Effector CD8-positive, alpha-beta T cell (primary cell): ENCODE results near the gene MUC6.
"Not testable (repeated sequence)": the region's sequence is repeated elsewhere in the genome, so short reads cannot be mapped to it uniquely, and the experiment has no call there.

Experiments used
- DNase-seq: peaks from one replicate; lab custom pipeline; 2025; lab: John Stamatoyannopoulos, UW

MUC6 gene

DNA sequence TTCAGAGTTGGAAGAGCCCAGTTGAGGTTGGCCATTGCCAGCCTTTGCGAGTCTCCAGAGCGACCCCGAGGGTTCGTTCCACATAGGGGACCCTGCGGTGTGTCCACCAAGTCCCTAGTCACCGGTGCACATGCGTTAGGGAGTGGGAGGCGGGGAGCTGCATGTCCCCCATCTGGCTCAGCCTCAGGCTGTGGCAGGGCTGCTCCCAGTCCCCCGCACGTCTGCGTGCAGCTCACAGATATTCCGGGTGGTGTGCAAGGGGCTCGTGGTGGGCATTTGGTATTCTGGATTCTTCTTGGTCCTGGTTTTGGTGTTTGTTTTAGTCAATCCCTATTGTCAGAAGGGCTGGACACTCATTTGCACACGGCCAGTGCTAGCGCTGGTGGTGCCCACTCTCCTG lies 48.8 kb downstream of the MUC6 start:
- DNase-seq: no peak

DNA sequence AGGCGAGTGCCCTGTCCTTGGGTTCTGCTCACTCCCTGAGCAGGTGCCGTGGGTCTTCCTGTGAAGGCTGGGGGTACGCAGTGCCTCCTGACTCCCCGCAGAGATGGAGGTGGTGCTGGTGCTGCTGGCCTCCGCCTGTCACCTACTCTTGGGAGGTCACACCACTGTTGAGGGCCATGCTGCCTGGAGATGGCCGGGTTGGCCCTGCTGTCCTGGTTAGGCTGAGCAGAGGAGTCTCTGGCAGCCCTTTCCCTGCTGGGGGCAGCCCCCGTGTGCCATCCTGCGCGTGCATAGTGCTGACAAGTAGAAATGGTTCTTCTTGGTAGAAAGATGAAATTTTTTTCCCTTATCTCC lies 49.6 kb downstream of the MUC6 start:
- no peak for DNase-seq

DNA sequence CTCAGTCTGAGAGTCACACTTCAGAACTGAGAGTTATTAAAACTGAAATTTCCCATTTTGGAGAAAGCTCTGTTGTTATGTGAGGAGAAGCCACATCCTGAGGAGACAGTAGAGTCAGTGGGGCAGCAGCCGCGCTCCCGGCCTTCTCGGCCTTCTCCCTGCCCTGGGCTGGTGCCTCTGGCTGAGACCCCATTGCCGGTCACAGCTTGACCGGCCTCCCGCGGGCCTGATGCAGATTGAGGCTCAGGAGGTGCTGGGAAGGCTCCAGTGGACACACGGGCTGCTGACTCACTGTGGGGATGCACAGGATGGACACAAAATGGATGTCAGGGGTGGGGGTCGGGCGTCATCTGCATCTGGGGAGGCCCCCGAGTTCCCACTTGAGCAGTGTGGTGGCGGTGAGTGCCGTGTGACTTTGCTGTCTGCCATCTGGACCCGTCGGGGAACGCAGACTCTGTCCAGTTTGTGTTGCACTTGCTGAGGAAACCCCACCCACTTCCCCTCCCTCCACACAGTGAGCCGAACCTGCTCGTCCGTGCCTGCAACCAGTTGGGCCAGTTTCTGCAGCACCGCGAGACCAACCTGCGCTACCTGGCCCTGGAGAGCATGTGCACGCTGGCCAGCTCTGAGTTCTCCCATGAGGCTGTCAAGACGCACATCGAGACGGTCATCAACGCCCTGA lies 50.1 kb downstream of the MUC6 start:
- no peak for DNase-seq

DNA sequence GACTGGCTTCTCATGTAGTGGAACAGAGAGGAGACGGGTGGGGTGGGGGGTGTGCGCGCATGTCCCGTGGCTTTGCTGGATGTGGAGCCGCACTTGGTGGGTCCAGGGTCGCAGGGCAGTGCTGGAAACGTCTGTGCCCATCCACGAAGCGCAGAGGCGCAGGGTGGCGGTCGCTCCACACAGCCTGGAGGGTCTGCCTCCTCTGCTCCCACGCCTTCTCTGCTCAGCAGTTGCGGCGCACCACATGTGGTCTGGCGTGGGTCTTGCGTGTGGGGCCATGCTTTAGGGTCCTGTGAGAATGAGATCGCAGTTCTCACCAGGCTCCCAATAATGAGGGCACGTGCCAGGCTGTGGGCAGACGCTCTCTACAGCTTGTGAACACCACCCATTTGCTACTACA lies 50.7 kb downstream of the MUC6 start:
- no peak for DNase-seq

DNA sequence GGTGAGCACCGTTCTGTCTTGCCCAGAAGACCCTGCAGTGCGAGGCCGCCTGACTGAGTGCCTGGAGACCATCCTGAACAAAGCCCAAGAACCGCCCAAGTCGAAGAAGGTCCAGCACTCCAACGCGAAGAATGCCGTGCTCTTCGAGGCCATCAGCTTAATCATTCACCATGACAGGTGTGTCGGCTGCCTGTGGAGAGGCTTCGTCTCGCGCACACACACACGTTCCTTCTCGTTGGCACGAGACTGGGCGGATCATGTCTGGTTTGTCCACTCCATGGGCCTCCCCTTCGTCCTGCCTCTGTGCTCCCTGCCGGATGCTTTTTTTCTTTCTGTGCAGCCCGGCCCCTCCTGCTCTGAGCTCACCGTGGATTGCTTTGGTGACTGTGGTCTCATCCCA lies 51.1 kb downstream of the MUC6 start:
- DNase-seq: no peak

DNA sequence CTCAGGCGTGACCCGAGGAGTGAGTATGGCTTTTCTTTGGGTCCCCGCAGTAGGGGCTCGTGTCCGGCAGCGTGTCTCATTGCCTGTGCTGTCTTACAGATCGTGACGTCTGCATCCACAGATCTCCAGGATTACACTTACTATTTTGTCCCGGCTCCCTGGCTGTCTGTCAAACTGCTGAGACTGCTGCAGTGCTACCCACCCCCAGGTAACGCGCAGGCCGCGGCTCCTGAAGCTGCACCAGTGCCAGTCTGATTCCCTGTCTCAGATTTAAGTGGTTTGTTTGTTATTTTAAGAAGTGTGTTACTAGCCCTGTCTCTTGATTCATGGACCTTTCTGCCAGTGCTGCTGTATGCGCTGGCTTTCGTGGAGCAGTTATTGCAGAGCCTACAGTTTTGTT lies 52.0 kb downstream of the MUC6 start:
- DNase-seq: no peak

DNA sequence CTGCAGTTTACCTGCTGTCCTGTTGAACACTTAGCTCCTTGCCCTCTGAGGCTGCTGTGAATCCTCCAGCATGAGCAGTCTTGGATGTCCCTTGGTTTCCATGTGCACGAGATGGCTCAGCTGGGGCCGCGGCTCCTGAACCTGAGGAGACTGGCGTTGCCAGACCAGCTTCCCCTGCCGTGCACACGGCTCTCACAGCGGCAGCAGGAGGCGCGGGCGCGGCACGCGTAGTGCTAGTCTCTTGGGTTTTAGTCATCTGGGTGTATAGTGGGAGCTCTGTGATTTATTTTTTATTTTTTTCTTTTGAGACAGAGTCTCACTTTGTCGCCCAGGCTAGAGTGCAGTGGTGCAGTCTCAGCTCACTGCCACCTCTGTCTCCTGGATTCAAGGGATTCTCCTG lies 54.8 kb downstream of the MUC6 start:
- no peak for DNase-seq

DNA sequence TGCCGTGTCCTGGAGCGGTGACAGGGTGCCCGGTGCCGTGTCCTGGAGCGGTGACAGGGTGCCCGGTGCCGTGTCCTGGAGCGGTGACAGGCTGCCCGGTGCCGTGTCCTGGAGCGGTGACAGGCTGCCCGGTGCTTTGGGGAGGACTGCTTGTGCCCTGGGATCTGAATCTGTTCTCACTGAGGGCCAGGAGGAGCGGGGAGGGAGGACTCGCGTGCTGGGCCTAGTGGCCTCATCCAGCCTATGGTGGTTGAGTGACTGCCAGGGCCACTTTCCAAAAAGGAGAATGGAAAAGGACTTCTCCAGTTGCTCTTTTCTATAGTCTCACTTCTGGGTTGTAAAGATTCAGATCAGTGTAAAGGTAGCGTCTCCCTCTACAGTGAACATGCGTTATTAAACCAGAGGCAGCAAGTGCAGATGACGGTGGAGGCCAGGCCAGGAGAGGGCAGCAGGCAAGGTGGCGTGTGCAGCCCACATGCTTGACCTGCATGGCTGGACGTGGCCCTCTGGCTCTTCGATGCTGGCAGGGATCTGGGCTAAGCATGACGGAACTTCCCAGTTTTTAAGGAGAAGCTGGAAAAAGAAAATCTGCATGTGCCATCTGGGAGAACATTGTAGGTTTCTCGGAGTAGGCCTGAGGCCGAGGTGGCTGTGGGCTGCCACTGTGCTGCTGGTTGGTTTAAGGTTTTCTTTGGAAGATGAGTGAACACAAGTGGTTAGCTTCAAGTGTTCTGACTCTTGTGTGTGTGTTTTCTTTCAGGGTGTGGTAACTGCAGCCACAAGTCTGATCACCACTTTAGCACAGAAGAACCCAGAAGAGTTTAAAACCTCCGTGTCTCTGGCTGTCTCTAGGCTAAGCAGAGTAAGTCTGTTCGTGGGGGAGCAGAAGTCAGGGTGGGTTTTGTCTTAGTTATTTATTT lies 55.8 kb downstream of the MUC6 start:
- no peak for DNase-seq

DNA sequence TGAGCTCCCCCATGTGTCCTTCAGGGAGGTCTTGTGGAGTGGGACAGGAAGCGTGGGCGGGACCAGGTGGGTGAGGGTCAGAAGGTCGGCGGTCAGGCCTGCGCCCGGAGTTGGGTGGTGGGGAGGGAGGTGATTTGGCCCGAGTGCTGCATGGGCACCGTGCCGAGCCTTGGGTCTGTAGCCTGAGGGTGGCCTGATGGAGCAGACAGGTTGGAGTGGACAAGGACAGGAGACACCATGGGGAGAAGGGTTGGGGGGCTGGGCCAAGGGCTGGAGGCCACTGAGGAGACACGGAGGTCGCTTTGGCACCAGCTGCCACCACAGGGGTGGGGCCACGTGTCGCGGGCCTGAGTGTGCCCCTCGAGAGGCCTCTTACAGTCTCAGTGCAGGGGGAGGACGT lies 57.7 kb downstream of the MUC6 start:
- DNase-seq: no peak

DNA sequence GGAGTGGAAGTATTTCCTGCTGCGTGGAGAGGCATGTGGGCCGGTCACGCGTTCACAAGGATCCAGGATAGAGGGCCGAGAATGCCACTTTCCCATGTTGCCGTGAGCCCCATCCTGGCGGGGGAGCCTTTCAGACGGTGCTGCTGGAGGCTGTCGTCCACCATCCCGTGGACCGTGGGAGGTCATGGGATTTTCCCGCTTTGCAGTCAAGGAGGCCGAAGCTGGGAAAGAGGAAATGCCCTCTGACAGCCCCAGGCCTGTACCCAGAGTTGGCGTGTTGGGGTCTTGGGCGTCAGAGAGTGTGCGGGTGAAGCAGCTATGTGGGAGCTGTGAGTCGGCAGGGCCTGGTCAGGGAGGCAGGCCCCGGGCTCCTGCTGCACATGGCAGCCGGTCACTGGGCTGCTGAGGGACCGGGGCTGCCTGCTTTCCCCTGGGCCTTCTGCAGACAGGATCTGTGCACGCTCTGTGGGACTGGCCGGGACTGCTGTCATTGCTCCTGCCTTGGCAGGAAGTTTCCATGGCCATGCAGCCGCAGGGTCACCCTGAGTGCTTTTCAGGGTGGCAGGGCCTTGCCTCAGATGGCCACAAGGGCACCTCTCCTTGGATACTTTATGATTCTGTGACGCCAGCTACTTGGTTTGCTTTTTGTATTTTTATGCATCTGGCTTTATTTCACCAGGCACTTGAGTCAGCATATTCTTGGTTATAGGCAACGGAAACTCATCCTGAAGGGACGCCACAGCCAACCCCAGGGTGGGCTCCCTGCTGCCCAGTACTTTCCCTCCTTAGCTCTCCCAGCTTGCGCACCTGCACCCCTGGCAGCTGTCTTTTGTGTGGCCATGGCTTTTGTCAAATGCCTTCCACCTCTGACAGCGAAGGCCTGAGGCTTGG lies 58.4 kb downstream of the MUC6 start:
- DNase-seq: no peak

DNA sequence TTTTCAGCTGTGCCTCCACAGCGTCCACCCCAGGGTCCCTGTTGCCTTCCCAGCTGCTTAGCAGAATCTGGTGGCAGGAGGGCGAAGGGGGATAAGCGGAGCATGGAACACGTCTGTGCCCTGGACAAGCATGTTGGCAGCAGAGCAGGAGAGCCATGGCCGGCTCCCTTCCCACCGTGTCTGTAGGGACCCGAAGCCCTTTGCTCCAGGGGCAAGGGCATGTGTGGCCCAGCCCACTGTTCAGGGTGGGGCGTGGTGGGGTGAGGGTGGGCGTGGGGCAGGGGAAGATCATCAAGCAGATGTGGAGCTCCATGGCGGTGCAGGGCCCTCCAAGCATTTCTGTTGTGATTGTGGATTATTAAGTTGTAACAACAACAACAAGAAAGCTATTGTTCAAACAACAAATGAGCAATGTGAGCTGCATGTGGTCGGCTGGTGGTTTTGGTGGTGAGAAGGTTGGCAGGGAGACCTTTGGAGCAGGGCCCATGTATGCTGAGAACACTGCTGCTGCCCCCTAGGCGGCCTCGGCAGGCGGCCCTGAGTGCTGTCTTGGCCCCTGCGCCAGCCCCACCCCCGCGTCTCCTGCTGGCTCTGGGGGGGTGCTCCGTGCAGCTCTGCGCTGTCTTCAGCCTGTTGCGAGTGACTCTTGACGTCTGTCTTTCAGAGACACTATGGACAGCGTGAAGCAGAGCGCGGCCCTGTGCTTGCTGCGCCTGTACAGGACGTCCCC lies 59.9 kb downstream of the MUC6 start:
- DNase-seq: no peak

DNA sequence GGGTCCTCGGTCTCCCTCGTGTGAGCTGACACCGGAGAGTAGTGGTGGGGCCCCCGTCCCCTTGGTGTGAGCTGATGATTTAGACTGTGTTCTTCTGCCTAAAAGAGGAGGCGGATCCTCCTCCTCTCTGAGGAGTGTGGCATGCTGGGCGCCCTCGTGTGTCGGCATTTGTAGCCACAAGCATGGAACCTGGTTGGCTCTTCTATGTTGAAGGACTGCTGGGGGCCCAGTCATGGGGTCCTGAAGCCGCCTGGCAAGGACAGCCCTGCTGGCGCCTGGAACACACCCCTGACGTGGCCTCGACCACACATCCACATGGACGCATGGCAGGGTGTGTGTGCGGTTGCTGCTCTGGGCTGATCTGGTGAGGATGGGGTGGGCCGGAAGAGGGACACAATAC lies 60.7 kb downstream of the MUC6 start:
- DNase-seq: no peak

DNA sequence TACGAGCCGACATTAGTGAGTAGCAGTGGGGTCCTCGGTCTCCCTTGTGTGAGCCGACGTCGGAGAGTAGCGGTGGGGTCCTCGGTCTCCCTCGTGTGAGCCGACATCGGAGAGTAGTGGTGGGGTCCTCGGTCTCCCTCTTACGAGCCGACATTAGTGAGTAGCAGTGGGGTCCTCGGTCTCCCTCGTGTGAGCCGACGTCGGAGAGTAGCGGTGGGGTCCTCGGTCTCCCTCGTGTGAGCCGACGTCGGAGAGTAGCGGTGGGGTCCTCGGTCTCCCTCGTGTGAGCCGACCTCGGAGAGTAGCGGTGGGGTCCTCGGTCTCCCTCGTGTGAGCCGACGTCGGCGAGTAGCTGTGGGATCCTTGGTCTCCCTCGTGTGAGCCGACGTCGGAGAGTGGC lies 61.1 kb downstream of the MUC6 start:
- DNase-seq: not testable (repeated sequence)

DNA sequence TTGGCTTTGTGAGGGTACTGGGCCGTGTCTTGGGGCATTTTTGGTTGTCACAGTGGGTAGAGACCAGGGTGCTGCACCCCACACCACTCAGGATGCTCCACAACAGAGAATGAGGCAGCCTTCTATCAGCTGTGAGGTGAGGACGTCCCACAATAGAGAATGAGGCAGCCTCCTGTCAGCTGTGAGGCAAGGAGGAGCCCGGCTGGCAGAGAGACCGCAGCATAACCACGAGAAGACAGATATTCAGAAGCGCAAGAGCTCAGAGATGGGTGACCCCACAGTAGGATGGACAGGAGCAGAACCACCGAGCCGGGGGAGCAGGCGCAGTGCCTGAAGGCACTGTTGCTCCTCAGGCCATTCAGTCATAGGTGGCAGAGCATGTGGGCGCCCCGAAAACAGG lies 63.3 kb downstream of the MUC6 start:
- DNase-seq: no peak

DNA sequence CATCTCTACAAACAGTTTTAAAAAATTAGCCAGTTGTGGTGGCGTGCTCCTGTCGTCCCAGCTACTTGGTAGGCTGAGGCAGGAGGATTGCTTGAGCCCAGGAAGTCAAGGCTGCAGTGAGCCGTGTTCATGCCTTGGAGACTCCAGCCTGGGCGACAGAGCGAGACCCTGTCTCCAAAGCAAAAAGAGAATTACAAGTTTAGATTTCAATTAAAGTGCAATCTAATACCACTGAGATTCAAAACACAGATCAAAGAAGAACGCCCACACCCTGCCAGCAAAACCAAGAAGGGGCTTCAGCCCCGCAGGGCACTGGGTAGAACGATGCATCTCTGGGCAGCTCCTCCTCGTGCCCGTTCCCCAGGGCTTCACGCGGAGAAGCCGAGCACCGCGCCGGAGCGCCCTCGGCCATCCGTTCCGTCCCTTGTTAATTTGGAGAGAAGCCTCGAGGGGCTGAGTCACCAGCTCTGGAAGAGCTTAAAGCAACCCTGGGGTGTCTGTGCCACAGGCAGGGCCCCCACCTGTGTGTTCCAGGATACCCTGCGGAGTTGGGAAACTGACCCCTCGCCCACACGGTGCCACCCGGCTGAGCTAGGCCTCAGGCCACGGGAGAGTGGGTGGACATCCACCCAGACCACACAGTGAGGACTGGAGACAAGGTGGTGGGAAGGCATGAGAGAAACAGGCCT lies 63.9 kb downstream of the MUC6 start:
- DNase-seq: no peak

DNA sequence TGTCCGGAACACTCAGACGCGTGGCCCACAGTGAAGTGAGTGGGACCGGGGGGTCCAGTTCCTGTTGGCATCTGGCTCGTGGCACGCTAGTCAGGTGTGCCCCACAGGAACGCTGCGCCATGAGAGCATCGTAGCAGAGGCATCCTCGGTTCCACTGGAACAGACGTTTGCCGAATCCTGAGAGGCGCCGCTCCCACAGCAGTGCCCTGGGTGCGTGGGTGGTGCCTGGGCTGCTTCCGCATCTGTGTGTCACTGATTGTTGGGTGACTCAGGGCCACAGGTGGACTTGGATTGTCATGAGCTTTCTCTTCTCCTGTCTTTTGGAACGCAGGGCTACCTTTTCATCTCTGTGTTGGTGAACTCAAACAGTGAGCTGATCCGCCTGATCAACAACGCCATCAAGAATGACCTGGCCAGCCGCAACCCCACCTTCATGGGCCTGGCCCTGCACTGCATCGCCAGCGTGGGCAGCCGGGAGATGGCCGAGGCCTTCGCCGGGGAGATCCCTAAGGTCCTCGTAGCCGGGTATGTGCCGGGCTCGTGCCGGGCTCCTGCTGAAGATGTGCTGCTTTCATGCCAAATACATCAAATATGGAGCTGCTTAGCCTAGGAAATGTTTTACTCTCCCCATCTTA lies 64.7 kb downstream of the MUC6 start:
- DNase-seq: no peak

DNA sequence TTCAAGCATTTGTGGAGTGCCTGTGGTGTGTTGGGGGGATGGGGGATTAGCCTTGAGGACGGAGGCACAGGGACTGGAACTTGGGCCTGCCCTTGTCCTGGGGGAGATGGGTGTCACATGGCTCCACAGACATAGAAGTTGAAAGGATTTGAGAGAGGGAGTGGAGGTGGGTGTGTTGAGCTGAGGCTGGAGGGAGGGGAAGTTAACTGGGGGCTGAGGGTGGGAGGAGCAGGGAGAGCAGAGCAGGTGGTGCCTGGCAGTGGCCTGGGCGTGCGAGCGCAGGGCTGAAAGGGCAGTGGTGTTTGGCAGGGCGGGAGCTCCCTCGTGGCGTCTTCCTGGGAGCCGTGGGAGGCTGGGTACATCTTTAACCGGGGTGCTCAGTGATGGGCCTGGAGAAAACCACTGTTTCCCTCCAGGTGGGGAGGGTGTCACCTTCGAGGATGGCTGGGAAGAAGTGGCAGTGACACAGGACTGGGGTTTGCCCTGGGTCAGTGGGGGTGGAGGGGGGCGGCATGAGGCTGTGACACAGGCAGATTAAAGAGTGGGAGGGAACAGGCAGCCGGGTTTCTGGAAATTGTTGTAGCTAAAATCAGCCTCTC lies 65.3 kb downstream of the MUC6 start:
- DNase-seq: no peak

DNA sequence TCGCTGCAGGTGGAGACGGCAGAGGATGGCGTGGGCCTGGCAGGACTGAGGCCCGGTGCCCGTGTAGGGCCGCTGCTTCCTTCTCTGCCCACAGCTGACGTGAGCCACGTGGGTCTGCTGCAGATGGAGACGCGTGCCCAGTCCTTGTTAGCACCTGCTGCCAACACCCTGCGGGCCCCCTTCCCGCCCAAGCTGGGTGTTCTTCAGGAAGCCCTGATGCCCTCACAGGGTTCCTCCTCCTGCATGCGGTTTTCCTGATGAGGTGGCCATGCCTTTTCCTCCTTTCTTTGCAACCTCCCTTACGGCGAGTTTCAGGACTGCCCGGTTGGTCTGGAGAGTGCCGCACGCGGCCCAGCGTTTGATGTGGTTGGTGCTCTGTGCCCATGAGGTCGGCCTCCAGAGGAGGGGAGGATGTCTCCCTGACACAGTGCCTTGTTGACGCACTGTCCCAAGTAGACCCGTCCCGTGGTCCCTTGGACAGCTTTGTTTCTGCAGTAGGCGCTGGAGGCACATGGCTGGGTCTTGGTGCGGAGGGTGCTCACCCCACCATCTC lies 66.1 kb downstream of the MUC6 start:
- DNase-seq: no peak

DNA sequence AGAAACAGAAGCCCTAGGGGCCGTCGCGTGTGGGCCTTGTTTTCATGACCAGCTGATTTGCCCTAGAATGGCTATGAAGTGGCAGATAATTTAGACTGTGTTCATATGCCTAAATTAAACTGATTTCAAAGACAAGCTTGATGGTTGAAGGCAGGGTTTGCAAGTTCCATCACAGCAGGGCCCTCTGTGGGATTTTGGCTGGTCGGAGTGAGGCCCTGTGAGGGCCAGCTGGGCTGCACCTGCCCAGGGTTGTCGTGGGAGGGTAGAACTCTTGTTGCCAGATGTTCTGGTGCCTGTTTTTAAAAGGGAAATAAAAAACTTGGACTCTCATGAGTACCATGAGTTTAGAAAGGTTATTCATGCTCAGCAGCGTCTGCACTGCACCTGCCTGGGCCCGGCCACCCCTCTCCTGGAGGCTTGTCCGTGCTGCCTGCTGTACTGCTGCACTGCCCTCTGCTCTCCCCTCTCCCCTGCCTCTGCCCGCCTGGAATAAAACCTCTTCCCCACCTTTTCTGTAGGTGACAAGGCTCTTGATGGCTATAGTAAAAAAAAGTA lies 66.8 kb downstream of the MUC6 start:
- no peak for DNase-seq

DNA sequence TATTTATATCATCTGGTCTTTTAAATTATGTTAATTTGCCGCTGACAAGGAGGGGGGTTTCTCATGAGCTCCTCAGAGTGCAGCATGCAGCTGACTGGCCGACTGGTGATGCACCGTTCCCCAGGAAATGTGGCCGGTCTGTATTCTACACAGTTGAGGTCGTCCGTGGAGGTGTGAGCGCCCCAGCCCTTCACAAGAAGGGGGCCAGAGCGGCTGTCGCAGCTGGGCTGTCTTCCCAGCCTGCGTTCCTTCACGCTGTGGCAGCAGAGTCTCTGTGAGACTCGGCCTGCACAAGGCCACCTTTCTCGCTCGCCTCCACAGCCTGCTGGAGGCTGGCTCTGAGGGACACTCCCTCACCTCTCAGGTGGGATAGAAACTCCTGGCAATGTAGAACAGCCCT lies 67.7 kb downstream of the MUC6 start:
- DNase-seq: no peak
